Neural progenitor cell (in vitro differentiated cells): ENCODE results near the gene ACVR1. TPM values are rescaled to one million over a fixed set of nuclear protein-coding genes. Genes with fewer than 3 reads are reported as not detected.
A peak's percentile ranks its signal among the peaks of the same experiment; 100 is the strongest.

Source experiments
- DNase-seq: peaks from one replicate; pipeline ENCODE4 v3.0.0-alpha.2; 2016; ENCODE audit warnings: low spot score
- H2AFZ ChIP-seq: fragments of 200-600 bp; sonication (generic); replicated peaks from 2 replicates; pipeline ENCODE4 v1.6.1; 2016; ENCODE audit warnings: antibody characterized with exemption
- H3F3A ChIP-seq: fragments of 200-600 bp; sonication (generic); 2 replicates; pipeline ENCODE4 v1.6.1; 2016; ENCODE audit warnings: antibody characterized with exemption, low read depth
- H3K27ac ChIP-seq: fragments of 200-600 bp; sonication (generic); 2 replicates; pipeline ENCODE4 v1.5.1; 2016; ENCODE audit warnings: mild to moderate bottlenecking
- H3K27me3 ChIP-seq: fragments of 200-600 bp; sonication (generic); 2 replicates; pipeline ENCODE4 v1.6.1; 2016; ENCODE audit warnings: mild to moderate bottlenecking, moderate library complexity
- H3K36me3 ChIP-seq: fragments of 200-600 bp; sonication (generic); 2 replicates; pipeline ENCODE4 v1.5.1; 2016
- H3K4me1 ChIP-seq: fragments of 200-600 bp; sonication (generic); 2 replicates; pipeline ENCODE4 v1.6.1; 2016; ENCODE audit warnings: mixed run types
- H3K4me2 ChIP-seq: fragments of 200-600 bp; sonication (generic); 2 replicates; pipeline ENCODE4 v1.6.1; 2016
- H3K4me3 ChIP-seq: fragments of 200-600 bp; sonication (generic); 2 replicates; pipeline ENCODE4 v1.5.1; 2016
- H3K79me2 ChIP-seq: fragments of 200-600 bp; sonication (generic); 2 replicates; pipeline ENCODE4 v1.6.1; 2016; ENCODE audit warnings: low read depth
- H3K9ac ChIP-seq: fragments of 200-600 bp; sonication (generic); 2 replicates; pipeline ENCODE4 v1.6.1; 2016
- H3K9me3 ChIP-seq: fragments of 200-600 bp; sonication (generic); 2 replicates; pipeline ENCODE4 v1.5.1; 2016; ENCODE audit warnings: low read depth
- H4K20me1 ChIP-seq: fragments of 200-600 bp; sonication (generic); 2 replicates; pipeline ENCODE4 v1.6.1; 2016; ENCODE audit warnings: low read depth
- H3K27ac Mint-ChIP-seq: 3 replicates; pipeline ENCODE4 v1.8.0; 2021; ENCODE audit warnings: mixed read lengths
- H3K27me3 Mint-ChIP-seq: 2 replicates; pipeline ENCODE4 v1.8.0; 2022; ENCODE audit warnings: low read depth, mild to moderate bottlenecking, inconsistent platforms, moderate library complexity, mixed read lengths; ENCODE audit not compliant: insufficient read depth
- H3K36me3 Mint-ChIP-seq: 3 replicates; pipeline ENCODE4 v1.8.0; 2021; ENCODE audit warnings: mixed read lengths
- H3K4me1 Mint-ChIP-seq: 3 replicates; pipeline ENCODE4 v1.8.0; 2021; ENCODE audit warnings: mixed read lengths
- H3K4me3 Mint-ChIP-seq: 3 replicates; pipeline ENCODE4 v1.8.0; 2021; ENCODE audit warnings: mild to moderate bottlenecking, moderate library complexity, mixed read lengths
- H3K9me3 Mint-ChIP-seq: 3 replicates; pipeline ENCODE4 v1.8.0; 2020; ENCODE audit warnings: mixed read lengths
- EZH2 ChIP-seq: fragments of 200-600 bp; sonication (generic); IDR thresholded peaks from 2 replicates; pipeline ENCODE4 v1.6.1; 2017; ENCODE audit warnings: antibody characterized with exemption, mild to moderate bottlenecking, moderate library complexity
- EZH2phosphoT487 ChIP-seq: fragments of 200-600 bp; sonication (generic); IDR thresholded peaks from 2 replicates; pipeline ENCODE4 v1.6.1; 2017; ENCODE audit warnings: antibody characterized with exemption
- total RNA-seq: library from RNA; depleted of rRNA; stranded (reverse); fragments of >200 nt; gene quantifications from 2 replicates; pipeline ENCODE4 v1.2.3, GENCODE V29; 2015; ENCODE audit warnings: low replicate concordance
- TF ChIP-seq, protein P1 (sequence below): fragments of 200-600 bp; sonication (generic); IDR thresholded peaks from 2 replicates; pipeline ENCODE4 v1.5.1; 2017; ENCODE audit warnings: antibody characterized with exemption, mild to moderate bottlenecking

Gene ACVR1
- total RNA-seq, 1 donor from 2014 or later: 14.0 TPM

DNA sequence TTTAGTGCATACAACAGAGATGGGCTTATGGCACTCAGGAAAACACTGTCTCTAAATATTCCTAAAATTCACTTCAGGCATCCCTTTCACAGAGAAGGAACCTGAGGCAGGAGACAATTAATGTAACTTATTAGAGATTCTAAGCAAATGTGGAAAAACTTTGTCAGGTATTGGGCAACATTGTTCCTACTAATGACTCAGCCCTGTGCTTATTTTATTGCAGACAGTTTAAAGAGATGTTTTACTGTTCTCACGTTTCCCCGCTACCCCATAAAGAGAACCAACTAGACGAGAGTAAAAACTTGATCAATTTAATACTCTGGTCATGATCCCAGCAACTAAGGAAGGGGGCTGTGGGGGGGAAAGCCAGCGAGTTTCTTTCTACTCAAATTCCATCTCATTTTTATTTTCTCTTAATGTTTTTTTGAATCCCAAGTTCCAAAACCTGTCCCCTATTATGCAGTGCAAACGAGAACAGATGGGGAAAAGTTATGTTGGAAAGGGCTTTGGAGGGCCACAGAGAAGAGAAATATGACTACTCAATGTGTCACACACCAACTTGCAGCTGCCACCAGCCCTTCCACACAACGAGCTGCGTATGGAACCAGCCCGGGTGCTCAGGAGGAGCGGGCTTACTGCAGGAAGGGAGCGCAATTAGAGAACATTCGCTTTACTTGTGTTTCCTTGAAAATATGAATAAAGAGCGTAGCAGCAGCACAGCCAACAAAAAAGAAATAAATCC, 18.7 kb upstream of the ACVR1 start:
- H3K4me3 ChIP-seq: no peak overlapping the region
- Mint-ChIP-seq H3K27ac (peak overlapping the region; percentile 64), H3K4me3 (no peak overlapping the region), H3K27me3 (no peaks in the 10 kb centered on the region), H3K36me3 (no peaks in the 10 kb centered on the region), H3K9me3 (peaks cover 2% of the 10 kb centered on the region), H3K4me1 (peaks cover 15% of the 10 kb centered on the region)
- H3K27ac ChIP-seq: no peak overlapping the region
- H3K4me1 ChIP-seq: peaks cover 18% of the 10 kb centered on the region
- no peaks in the 10 kb centered on the region for H3K9me3 ChIP-seq
- TF ChIP-seq, protein P1, sequence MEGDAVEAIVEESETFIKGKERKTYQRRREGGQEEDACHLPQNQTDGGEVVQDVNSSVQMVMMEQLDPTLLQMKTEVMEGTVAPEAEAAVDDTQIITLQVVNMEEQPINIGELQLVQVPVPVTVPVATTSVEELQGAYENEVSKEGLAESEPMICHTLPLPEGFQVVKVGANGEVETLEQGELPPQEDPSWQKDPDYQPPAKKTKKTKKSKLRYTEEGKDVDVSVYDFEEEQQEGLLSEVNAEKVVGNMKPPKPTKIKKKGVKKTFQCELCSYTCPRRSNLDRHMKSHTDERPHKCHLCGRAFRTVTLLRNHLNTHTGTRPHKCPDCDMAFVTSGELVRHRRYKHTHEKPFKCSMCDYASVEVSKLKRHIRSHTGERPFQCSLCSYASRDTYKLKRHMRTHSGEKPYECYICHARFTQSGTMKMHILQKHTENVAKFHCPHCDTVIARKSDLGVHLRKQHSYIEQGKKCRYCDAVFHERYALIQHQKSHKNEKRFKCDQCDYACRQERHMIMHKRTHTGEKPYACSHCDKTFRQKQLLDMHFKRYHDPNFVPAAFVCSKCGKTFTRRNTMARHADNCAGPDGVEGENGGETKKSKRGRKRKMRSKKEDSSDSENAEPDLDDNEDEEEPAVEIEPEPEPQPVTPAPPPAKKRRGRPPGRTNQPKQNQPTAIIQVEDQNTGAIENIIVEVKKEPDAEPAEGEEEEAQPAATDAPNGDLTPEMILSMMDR: no peak
- TF ChIP-seq EZH2 (no peak), EZH2phosphoT487 (no peak)
- H4K20me1 ChIP-seq: no peaks in the 10 kb centered on the region
- no peaks in the 10 kb centered on the region for H3K27me3 ChIP-seq
- H3F3A ChIP-seq: no peaks in the 10 kb centered on the region
- H3K79me2 ChIP-seq: no peaks in the 10 kb centered on the region
- no peak overlapping the region for H3K4me2 ChIP-seq
- peak overlapping the region; percentile 26 for H2AFZ ChIP-seq
- H3K9ac ChIP-seq: no peak overlapping the region
- no peak for DNase-seq
- no peaks in the 10 kb centered on the region for H3K36me3 ChIP-seq

DNA sequence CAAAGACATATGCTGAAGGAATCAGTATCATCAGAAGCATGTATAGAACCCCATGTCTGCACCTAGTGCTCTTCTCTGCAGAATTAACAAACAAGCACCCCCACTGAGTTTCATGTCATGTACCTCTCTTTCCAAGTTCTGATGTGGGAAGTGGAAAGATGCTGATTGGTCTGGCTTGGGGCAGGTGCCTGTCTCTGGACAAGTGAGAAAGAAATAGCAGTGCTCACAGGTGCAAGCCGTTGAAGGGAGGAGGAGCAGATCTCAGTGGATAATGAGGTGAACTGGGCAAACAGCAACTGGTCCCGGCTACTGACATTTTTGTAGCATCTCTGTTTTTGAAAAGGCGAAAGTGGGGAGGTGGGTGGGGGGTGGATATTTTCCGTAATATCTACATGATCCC, 17.5 kb upstream of the ACVR1 start:
- no peaks in the 10 kb centered on the region for H3K36me3 Mint-ChIP-seq
- H4K20me1 ChIP-seq: no peaks in the 10 kb centered on the region
- no peak overlapping the region for H3K27ac ChIP-seq
- no peak overlapping the region for H3K9ac ChIP-seq
- H3K4me1 ChIP-seq: peaks cover 18% of the 10 kb centered on the region
- peaks cover 2% of the 10 kb centered on the region for H3K9me3 Mint-ChIP-seq
- H3K4me3 ChIP-seq: no peak overlapping the region
- no peaks in the 10 kb centered on the region for H3K9me3 ChIP-seq
- H3F3A ChIP-seq: no peaks in the 10 kb centered on the region
- no peaks in the 10 kb centered on the region for H3K27me3 ChIP-seq
- H3K36me3 ChIP-seq: no peaks in the 10 kb centered on the region
- TF ChIP-seq EZH2phosphoT487 (no peak), EZH2 (no peak)
- TF ChIP-seq, protein P1: no peak
- no peak overlapping the region for H3K4me2 ChIP-seq
- H3K27me3 Mint-ChIP-seq: no peaks in the 10 kb centered on the region
- peaks cover 14% of the 10 kb centered on the region for H3K4me1 Mint-ChIP-seq
- no peak for DNase-seq
- H3K4me3 Mint-ChIP-seq: no peak overlapping the region
- no peaks in the 10 kb centered on the region for H3K79me2 ChIP-seq
- H3K27ac Mint-ChIP-seq: no peak overlapping the region
- no peak overlapping the region for H2AFZ ChIP-seq

DNA sequence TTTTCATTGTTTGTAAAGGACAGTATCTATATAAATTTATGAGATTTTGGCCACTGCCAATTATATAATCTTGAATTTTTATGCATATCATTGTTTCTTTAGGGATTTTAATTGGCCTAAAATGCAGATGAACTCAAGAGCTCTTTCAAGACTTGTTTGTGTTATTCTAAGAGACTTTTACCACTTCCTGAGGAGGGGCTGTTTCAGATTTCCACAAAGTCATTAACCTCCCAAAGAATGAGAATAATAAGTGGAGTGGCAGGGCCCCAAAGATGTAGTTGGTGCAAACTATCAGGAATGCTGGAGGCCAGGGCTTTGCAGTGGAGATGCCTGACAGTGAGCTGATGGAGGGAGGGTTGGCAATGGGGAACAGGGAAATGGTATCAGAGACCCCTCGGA, 15.5 kb upstream of the ACVR1 start:
- TF ChIP-seq, protein P1: no peak
- no peak for TF ChIP-seq EZH2phosphoT487
- no peak for TF ChIP-seq EZH2
- Mint-ChIP-seq H3K4me1 (peaks cover 10% of the 10 kb centered on the region), H3K36me3 (no peaks in the 10 kb centered on the region), H3K9me3 (no peaks in the 10 kb centered on the region), H3K27me3 (no peaks in the 10 kb centered on the region), H3K4me3 (no peak overlapping the region), H3K27ac (no peak overlapping the region)
- Histone ChIP-seq H2AFZ (no peak overlapping the region), H3K4me2 (no peak overlapping the region), H3F3A (no peaks in the 10 kb centered on the region), H3K79me2 (no peaks in the 10 kb centered on the region), H3K9ac (no peak overlapping the region), H3K27ac (no peak overlapping the region), H3K27me3 (no peaks in the 10 kb centered on the region), H3K4me3 (no peak overlapping the region), H4K20me1 (no peaks in the 10 kb centered on the region), H3K9me3 (no peaks in the 10 kb centered on the region), H3K36me3 (no peaks in the 10 kb centered on the region), H3K4me1 (peaks cover 18% of the 10 kb centered on the region)
- no peak for DNase-seq
